Lower leg skin (tissue), 3 donors: Measurements from ENCODE around the gene MRPS2.

Source experiments
- POLR2A ChIP-seq, 2 donors: fragments of 450-650 bp; IDR thresholded peaks; one replicate each; pipeline ENCODE4 v1.6.1; 2016 to 2017; ENCODE audit warnings: antibody characterized with exemption in 2 of 2, mild to moderate bottlenecking in 1 of 2, moderate library complexity in 1 of 2
- TF ChIP-seq, protein P1 (sequence below), 3 donors: fragments of 450-650 bp; IDR thresholded peaks; one replicate each; pipeline ENCODE4 v1.5.1; 2016; ENCODE audit warnings: antibody characterized with exemption in 3 of 3, mild to moderate bottlenecking in 3 of 3, moderate library complexity in 2 of 3

GRCh38 chr9:135490166-135490870, 10.2 kb upstream of the MRPS2 start:
- TF ChIP-seq, protein P1, sequence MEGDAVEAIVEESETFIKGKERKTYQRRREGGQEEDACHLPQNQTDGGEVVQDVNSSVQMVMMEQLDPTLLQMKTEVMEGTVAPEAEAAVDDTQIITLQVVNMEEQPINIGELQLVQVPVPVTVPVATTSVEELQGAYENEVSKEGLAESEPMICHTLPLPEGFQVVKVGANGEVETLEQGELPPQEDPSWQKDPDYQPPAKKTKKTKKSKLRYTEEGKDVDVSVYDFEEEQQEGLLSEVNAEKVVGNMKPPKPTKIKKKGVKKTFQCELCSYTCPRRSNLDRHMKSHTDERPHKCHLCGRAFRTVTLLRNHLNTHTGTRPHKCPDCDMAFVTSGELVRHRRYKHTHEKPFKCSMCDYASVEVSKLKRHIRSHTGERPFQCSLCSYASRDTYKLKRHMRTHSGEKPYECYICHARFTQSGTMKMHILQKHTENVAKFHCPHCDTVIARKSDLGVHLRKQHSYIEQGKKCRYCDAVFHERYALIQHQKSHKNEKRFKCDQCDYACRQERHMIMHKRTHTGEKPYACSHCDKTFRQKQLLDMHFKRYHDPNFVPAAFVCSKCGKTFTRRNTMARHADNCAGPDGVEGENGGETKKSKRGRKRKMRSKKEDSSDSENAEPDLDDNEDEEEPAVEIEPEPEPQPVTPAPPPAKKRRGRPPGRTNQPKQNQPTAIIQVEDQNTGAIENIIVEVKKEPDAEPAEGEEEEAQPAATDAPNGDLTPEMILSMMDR (IDR thresholded peaks at IDR 0.05), result no peak
- no peak for TF ChIP-seq POLR2A (IDR thresholded peaks at IDR 0.05)
